ENCODE data around the gene SYNC.

The SYNC gene

GRCh38 chr1:32702599-32703478 lies at the start of gene SYNC:
Gene SYNC (minus strand): TSS chr1:32702770. CDS start chr1:32702660, 110 bp downstream.
- DNase-seq: no peak

GRCh38 chr1:32749771-32750170 lies 47.2 kb upstream of the SYNC start:
- no peak for DNase-seq

GRCh38 chr1:32749332-32749731 lies 46.8 kb upstream of the SYNC start:
- DNase-seq: no peak

- no peak for DNase-seq
These were observed 46.4 kb upstream of the SYNC start for GRCh38 chr1:32748926-32749325.

GRCh38 chr1:32748348-32748747 lies 45.8 kb upstream of the SYNC start:
- DNase-seq: no peak

GRCh38 chr1:32746130-32746529 lies 43.6 kb upstream of the SYNC start:
- DNase-seq: no peak

GRCh38 chr1:32744071-32744425 lies 41.5 kb upstream of the SYNC start:
- no peak for DNase-seq

GRCh38 chr1:32743380-32744070 lies 41.0 kb upstream of the SYNC start:
- no peak for DNase-seq

- no peak for DNase-seq
These were observed 40.4 kb upstream of the SYNC start for GRCh38 chr1:32742956-32743355.

- no peak for DNase-seq
These were observed 39.8 kb upstream of the SYNC start for GRCh38 chr1:32742199-32742947.

- DNase-seq: no peak
These were observed 39.0 kb upstream of the SYNC start for GRCh38 chr1:32741413-32742198.

GRCh38 chr1:32741059-32741412 lies 38.5 kb upstream of the SYNC start:
- DNase-seq: no peak

- DNase-seq: no peak
These were observed 34.5 kb upstream of the SYNC start for GRCh38 chr1:32736812-32737791.

- no peak for DNase-seq
These were observed 31.2 kb upstream of the SYNC start for GRCh38 chr1:32733582-32734321.

GRCh38 chr1:32729254-32730046 lies 26.9 kb upstream of the SYNC start:
- no peak for DNase-seq

- DNase-seq: no peak
These were observed 26.0 kb upstream of the SYNC start for GRCh38 chr1:32728413-32729077.

GRCh38 chr1:32727876-32728275 lies 25.3 kb upstream of the SYNC start:
- DNase-seq: no peak

- no peak for DNase-seq
These were observed 23.0 kb upstream of the SYNC start for GRCh38 chr1:32725615-32725982.

Data from SW 1271 (cell line).